NT2/D1 (cell line): ENCODE data around the gene CCDC28A.
A peak's percentile ranks its signal among the peaks of the same experiment; 100 is the strongest.

Source experiments
- DNase-seq: peaks from one replicate; pipeline ENCODE4 v3.0.0-alpha.2; 2011; ENCODE audit warnings: low read depth, low spot score
- H3K27me3 ChIP-seq: 2 replicates; pipeline ENCODE4 v1.6.0; 2011; ENCODE audit warnings: mild to moderate bottlenecking; ENCODE audit not compliant: insufficient read length, insufficient read depth
- H3K36me3 ChIP-seq: 2 replicates; pipeline ENCODE4 v1.6.1; 2011; ENCODE audit warnings: mild to moderate bottlenecking, low read length, mixed read lengths; ENCODE audit not compliant: insufficient read depth, insufficient read length
- H3K4me1 ChIP-seq: 2 replicates; pipeline ENCODE4 v1.5.1; 2011; ENCODE audit not compliant: insufficient read depth, insufficient read length
- H3K4me3 ChIP-seq: 2 replicates; pipeline ENCODE4 v1.5.1; 2011; ENCODE audit warnings: low read depth; ENCODE audit not compliant: insufficient read length
- H3K9ac ChIP-seq: 2 replicates; pipeline ENCODE4 v1.6.0; 2011; ENCODE audit warnings: low read depth; ENCODE audit not compliant: insufficient read length
- H3K9me3 ChIP-seq: 2 replicates; pipeline ENCODE4 v1.5.1; 2011; ENCODE audit warnings: mild to moderate bottlenecking, low read length; ENCODE audit not compliant: insufficient read depth
- SUZ12 ChIP-seq: IDR thresholded peaks from 2 replicates; pipeline ENCODE4 v1.6.1; 2011; ENCODE audit not compliant: insufficient read length, insufficient read depth; ENCODE audit errors: extremely low read depth
- YY1 ChIP-seq: IDR thresholded peaks from 2 replicates; pipeline ENCODE4 v1.6.1; 2011; ENCODE audit not compliant: insufficient read length, insufficient read depth
- ZNF274 ChIP-seq: IDR thresholded peaks from 2 replicates; pipeline ENCODE4 v1.6.1; 2011; ENCODE audit warnings: mild to moderate bottlenecking, low read depth, low read length

Gene CCDC28A

DNA sequence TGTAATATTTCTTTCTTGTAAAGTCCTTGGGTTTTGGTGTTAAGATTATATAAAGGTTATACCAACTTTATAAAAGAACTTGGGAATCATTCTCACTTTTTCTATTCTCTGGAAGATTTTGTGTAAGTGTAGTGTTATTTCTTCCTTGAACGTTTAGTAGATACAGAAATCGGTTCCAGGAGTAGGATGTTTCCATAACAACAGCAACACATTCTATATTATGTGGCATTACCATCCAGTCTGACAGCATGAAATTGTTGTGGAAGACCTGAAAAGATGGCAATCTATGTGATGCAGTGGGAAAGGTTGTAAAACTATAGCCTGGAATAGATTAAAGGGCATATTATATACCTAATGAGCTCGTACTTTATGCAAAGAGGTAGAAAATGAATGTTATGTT, 36.1 kb downstream of the CCDC28A start:
- Histone ChIP-seq H3K27me3 (no peaks in the 10 kb centered on the region), H3K4me1 (no peaks in the 10 kb centered on the region), H3K4me3 (no peak overlapping the region), H3K9ac (no peak overlapping the region), H3K9me3 (no peaks in the 10 kb centered on the region), H3K36me3 (no peaks in the 10 kb centered on the region)
- no peak for DNase-seq
- TF ChIP-seq YY1 (no peak), SUZ12 (no peak), ZNF274 (no peak)

DNA sequence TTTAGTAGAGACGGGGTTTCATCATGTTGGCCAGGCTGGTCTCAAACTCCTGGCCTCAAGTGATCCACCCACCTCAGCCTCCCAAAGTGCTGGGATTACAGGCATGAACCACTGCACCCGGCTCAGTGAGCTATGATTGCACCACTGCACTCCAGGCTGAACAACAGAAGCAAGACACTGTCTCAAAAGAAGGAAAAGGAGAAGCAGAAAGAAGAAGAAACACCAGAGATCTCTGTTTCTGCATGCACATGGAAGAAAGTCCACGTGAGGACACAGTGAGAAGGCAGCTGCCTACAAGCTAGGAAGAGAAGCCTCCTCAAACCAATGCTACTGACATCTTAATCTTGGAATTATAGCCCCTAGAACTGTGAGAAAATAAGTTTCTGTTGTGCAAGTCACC, 38.3 kb downstream of the CCDC28A start:
- no peaks in the 10 kb centered on the region for H3K27me3 ChIP-seq
- TF ChIP-seq ZNF274 (no peak), YY1 (no peak), SUZ12 (no peak)
- no peak overlapping the region for H3K9ac ChIP-seq
- H3K4me3 ChIP-seq = no peak overlapping the region
- H3K36me3 ChIP-seq = no peaks in the 10 kb centered on the region
- DNase-seq = no peak
- no peaks in the 10 kb centered on the region for H3K4me1 ChIP-seq
- H3K9me3 ChIP-seq = no peaks in the 10 kb centered on the region

DNA sequence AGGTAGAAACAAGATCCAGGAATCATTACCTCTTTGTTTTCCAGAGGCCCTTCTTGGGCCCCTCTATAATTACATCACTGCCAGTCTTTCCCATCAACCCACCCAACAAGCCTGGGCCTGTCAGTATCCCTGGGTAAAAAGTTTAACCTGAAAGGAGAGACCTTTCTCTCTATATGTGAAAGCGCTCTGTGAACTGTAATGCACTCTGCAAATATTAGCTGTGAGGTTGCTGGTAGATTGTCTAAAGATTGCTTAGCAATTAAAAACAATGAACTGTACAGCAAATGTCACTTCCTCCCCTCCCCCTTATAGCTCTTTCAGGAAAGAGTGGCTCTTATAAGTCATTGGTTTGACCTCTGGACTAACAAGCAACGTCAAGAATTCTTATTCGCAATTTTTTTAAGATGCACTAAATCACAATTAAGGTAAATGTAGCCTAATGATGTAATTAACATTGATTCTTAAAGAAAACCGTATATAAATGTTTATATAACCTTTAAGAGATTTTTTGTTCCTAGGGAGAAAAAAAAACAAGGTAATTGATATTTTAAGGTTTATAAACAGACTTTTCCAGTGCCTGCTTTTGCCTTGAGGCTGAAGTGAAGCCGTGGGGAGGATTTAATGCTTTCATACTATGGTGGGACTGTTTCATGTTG, 40.7 kb downstream of the CCDC28A start:
- Histone ChIP-seq H3K36me3 (no peaks in the 10 kb centered on the region), H3K27me3 (no peaks in the 10 kb centered on the region), H3K4me1 (no peaks in the 10 kb centered on the region), H3K9me3 (no peaks in the 10 kb centered on the region), H3K4me3 (no peak overlapping the region), H3K9ac (no peak overlapping the region)
- TF ChIP-seq ZNF274 (no peak), YY1 (no peak), SUZ12 (no peak)
- DNase-seq = no peak

DNA sequence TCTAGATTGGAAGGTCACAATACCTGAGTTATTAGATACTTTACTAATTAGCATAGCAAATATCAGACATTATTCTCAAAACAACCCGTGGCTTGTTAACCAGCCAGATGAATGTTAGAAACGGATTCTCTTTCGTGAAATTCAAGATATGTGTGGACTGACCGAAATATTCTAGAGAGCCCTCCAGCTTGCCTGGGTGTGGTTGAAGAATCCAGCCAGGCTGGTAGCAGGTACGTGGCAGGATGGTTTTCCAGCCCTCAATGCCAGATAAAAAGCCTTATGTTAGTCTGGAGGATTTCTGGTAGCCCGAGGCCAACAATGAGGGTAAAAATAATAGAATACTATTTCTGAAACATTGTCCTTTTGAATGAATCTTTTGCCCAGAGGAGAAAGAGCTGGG, 41.7 kb downstream of the CCDC28A start:
- Histone ChIP-seq H3K36me3 (no peaks in the 10 kb centered on the region), H3K27me3 (no peaks in the 10 kb centered on the region), H3K4me1 (no peaks in the 10 kb centered on the region), H3K4me3 (no peak overlapping the region), H3K9ac (no peak overlapping the region), H3K9me3 (no peaks in the 10 kb centered on the region)
- DNase-seq = no peak
- TF ChIP-seq SUZ12 (no peak), YY1 (no peak), ZNF274 (no peak)

DNA sequence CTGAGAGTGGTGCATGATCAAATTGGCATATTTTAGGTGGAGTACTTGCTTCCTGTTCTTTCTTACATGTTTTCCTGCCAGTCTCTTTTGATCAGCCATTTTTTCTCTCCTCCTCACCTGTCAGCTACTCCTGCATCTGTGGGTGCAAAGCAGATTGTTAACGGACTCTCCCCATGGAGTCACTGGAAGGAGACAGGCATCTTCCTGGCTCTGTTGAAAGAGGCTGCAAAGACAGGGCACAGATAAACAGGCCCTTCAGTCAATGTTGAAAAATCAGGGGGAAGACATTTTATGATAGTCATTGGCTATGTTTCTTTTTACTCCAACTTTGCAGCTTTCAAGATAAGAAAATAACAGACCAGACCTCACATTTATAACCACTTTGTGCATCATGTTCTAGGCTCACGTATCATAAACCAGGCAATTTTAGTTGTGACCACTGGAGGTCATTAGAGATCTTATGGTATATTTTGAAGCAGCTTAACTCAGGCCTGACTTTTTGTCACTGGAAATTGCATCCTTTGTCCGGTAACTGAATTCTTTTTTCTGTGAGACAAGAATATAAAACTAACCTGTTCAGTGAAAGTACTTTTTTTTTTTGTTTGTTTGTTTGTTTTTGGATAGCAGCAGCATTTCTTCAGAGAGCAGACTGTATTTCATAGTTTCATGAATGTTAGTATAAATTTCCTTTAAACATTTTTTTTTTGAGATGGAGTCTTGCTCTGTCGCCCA, 42.4 kb downstream of the CCDC28A start:
- no peaks in the 10 kb centered on the region for H3K36me3 ChIP-seq
- H3K4me1 ChIP-seq = no peaks in the 10 kb centered on the region
- DNase-seq = peak; percentile 8
- H3K9ac ChIP-seq = no peak overlapping the region
- no peaks in the 10 kb centered on the region for H3K27me3 ChIP-seq
- H3K9me3 ChIP-seq = no peaks in the 10 kb centered on the region
- H3K4me3 ChIP-seq = no peak overlapping the region
- TF ChIP-seq SUZ12 (no peak), ZNF274 (no peak), YY1 (no peak)

DNA sequence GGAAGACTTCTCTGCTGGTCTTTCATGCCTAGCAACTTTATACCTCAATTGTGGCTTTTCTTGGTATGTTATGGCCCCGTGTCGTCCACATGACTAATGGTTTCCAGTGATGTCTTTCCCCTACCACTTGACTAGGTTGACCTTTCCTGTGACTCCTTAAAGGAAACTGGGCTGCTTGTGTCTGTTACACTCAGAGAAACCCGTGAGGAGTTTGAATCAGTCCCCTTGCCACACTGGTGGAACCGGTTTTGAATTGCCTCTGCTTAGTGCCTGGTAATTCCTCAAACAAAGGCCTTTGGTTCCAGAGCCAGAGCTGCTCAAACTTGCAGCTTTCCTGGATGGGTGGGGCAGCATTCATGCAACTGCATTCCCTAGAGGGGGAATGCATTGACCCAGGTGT, 44.2 kb downstream of the CCDC28A start:
- no peaks in the 10 kb centered on the region for H3K4me1 ChIP-seq
- DNase-seq = no peak
- H3K9me3 ChIP-seq = no peaks in the 10 kb centered on the region
- H3K9ac ChIP-seq = no peak overlapping the region
- no peaks in the 10 kb centered on the region for H3K36me3 ChIP-seq
- no peaks in the 10 kb centered on the region for H3K27me3 ChIP-seq
- TF ChIP-seq YY1 = no peak
- no peak for TF ChIP-seq ZNF274
- TF ChIP-seq SUZ12 = no peak
- no peak overlapping the region for H3K4me3 ChIP-seq

DNA sequence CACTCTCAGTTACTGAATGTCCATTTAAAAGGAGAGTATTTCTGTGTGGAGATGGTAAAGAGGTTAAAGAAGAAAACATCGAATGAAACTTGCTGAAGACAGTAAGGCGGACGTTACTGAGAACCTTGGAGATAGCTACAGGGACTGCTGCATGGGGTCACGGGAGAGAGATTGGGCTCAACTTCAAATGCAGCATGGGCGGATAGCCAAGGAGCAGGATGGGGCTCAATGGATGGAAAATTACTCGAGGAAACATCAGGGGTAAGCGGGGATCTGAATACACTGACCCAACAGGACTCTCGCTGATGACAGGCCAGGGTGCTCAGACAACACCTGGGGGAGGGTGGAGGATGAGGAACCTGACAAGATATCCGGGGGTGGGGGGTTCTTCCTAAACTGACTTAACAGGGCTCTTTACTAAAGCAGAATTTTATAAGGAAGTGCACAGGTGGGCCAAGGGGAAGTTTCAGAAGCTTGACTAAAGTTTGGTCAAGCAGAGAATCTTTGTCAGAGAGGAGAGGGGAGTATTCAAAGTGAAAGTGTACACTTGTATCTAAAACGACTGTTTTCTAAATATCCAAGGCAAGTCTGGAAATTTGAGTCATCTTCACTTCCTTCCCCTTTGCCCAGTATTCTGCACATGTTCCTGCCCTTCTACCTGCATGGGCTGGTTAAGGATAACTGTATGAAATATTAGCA, 45.1 kb downstream of the CCDC28A start:
- TF ChIP-seq YY1 (no peak), SUZ12 (no peak), ZNF274 (no peak)
- Histone ChIP-seq H3K27me3 (no peaks in the 10 kb centered on the region), H3K4me1 (no peaks in the 10 kb centered on the region), H3K4me3 (no peak overlapping the region), H3K9ac (no peak overlapping the region), H3K36me3 (no peaks in the 10 kb centered on the region), H3K9me3 (no peaks in the 10 kb centered on the region)
- no peak for DNase-seq
